Omental fat pad (tissue), 4 donors: ENCODE measurements around the gene TOR3A. TPM values are rescaled to one million over a fixed set of nuclear protein-coding genes. Genes with fewer than 3 reads are reported as not detected.

Experiments
- ATAC-seq: fragments of 150-250 bp; one replicate; pipeline ENCODE4 v1.9.1; 2016; ENCODE audit warnings: mild to moderate bottlenecking, moderate library complexity; ENCODE audit not compliant: low FRiP score
- DNase-seq: peaks from one replicate; pipeline ENCODE4 v3.0.0-alpha.2; 2019; ENCODE audit warnings: low spot score
- CTCF ChIP-seq, 3 donors: fragments of 450-650 bp; IDR thresholded peaks; one replicate each; pipeline ENCODE4 v1.5.1; 2016 to 2017; ENCODE audit warnings: antibody characterized with exemption in 3 of 3, mild to moderate bottlenecking in 3 of 3, moderate library complexity in 2 of 3
- total RNA-seq, 4 donors: library from RNA; depleted of rRNA; stranded (reverse); fragments of >200 nt; gene quantifications; one replicate each; pipeline ENCODE4 v1.1.0, GENCODE V29; 2016

TOR3A gene
- total RNA-seq, 4 donors from 2014 or later, result 26.9 to 44.7 (median 33.7) TPM

- ATAC-seq (peak; percentile 55), DNase-seq (no peak)
- TF ChIP-seq CTCF (IDR thresholded peaks at IDR 0.05), result no peak
Measured at GRCh38 chr1:179077396-179077795, 4.5 kb upstream of the TOR3A start.

GRCh38 chr1:179079113-179079761 lies 2.6 kb upstream of the TOR3A start:
- ATAC-seq (peak; percentile 49), DNase-seq (no peak)
- TF ChIP-seq CTCF (IDR thresholded peaks at IDR 0.05), result no peak

GRCh38 chr1:179080866-179081686 lies 794 bp upstream of the TOR3A start:
- ATAC-seq (peak; percentile 3), DNase-seq (no peak)
- TF ChIP-seq CTCF (IDR thresholded peaks at IDR 0.05), result no peak

- ATAC-seq (peak; percentile 57), DNase-seq (no peak)
- no peak for TF ChIP-seq CTCF (IDR thresholded peaks at IDR 0.05)
Measured at GRCh38 chr1:179082333-179082998, 596 bp downstream of the TOR3A start.

GRCh38 chr1:179082999-179083335 lies 1.1 kb downstream of the TOR3A start:
- TF ChIP-seq CTCF (IDR thresholded peaks at IDR 0.05), result no peak
- DNase-seq (no peak), ATAC-seq (no peak)

- TF ChIP-seq CTCF (IDR thresholded peaks at IDR 0.05), result no peak
- ATAC-seq (no peak), DNase-seq (no peak)
Measured at GRCh38 chr1:179083533-179083932, 1.7 kb downstream of the TOR3A start.
